Stimulated activated CD4-positive, alpha-beta T cell treated with anti-CD3 and anti-CD28 coated beads, Interleukin-2, amount 100 ng/mL, for 48 hours (primary cell): ENCODE results near the gene SLC16A11.
"Not testable (repeated sequence)": the region's sequence is repeated elsewhere in the genome, so short reads cannot be mapped to it uniquely, and the experiment has no call there.

Experiments used
- DNase-seq, 2 donors: peaks; one replicate each; pipeline ENCODE4 v3.0.0-alpha.2; 2020

SLC16A11 gene, protein sequence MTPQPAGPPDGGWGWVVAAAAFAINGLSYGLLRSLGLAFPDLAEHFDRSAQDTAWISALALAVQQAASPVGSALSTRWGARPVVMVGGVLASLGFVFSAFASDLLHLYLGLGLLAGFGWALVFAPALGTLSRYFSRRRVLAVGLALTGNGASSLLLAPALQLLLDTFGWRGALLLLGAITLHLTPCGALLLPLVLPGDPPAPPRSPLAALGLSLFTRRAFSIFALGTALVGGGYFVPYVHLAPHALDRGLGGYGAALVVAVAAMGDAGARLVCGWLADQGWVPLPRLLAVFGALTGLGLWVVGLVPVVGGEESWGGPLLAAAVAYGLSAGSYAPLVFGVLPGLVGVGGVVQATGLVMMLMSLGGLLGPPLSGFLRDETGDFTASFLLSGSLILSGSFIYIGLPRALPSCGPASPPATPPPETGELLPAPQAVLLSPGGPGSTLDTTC

GRCh38 chr17:7043497-7044198 lies at the start of gene SLC16A11:
Gene SLC16A11, minus strand, starts transcription at chr17:7044092. Its CDS starts 579 bp downstream, at chr17:7043513.
- peak in 1 of 2 donors; percentile 20 for DNase-seq

GRCh38 chr17:7091311-7092005 lies 47.6 kb upstream of the SLC16A11 start:
- not testable (repeated sequence) for DNase-seq

GRCh38 chr17:7089570-7089969 lies 45.7 kb upstream of the SLC16A11 start:
- not testable (repeated sequence) for DNase-seq

DNA sequence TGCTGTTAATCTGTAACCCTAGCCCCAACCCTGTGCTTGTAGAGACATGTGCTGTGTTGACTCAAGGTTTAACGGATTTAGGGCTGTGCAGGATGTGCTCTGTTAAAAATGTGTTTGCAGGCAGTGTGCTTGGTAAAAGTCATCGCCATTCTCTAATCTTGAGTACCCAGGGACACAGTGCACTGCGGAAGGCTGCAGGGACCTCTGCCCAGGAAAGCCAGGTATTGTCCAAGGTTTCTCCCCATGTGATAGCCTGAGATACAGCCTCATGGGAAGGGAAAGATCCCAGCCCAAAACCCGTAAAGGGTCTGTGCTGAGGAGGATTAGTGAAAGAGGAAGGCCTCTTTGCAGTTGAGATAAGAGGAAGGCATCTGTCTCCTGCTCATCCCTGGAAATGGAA lies 44.5 kb upstream of the SLC16A11 start:
- DNase-seq, result not testable (repeated sequence)

GRCh38 chr17:7084088-7084487 lies 40.2 kb upstream of the SLC16A11 start:
- DNase-seq, result no peak

DNA sequence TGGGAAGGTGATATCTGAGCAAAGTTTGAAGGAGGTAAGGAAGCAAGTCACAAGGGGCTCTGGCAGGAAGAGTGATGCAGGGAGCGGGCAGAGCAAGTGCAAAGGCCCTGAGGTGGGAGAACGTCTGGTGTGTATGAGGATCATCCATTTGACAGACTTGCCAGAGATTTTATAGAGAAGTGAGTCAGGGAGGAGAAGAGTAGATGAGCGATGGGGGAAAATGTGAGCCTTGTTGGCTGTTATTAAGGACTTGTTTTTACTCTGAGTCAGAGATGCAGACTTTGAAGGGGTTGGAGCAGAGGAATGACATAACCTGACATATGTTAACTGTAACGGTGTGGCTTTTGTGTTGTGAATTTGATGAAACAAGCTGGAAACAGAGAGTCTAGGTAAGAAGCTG lies 39.7 kb upstream of the SLC16A11 start:
- DNase-seq, result no peak

DNA sequence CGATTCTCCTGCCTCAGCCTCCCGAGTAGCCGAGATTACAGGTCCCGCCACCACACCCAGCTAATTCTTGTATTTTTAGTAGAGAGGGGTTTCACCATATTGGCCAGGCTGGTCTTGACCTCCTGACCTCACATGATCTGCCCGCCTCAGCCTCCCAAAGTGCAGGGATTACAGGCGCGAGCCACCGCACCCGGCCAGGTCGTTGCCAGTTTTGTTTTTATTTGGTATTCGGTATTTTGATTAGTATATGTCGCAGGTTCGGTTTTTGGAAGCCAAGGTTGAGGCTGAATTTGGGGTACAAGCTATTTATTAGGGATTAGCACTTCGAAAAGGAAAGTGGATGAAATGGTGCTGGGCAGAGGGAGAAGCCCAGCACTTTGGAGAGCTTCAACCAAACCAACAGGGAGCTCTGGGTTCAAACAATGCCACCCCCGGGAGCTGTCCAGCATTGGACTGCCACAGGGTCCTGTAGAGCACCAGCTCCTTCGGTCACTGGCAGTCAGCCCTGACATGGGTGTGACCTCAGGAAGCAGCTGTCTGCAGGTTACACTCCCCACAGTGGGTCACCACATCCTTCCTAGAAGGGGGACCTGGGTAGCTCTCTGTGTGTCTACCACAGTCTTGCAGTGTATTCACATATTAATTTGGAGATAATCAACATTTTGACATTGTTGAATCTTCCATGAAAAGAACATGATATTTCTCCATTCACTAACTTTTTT lies 37.6 kb upstream of the SLC16A11 start:
- no peak for DNase-seq

- DNase-seq, result no peak
Observed at GRCh38 chr17:7080456-7081041, 36.7 kb upstream of the SLC16A11 start.

- DNase-seq, result no peak
Observed at GRCh38 chr17:7079581-7080455, 35.9 kb upstream of the SLC16A11 start, which contains the start of gene CLEC10A. Gene CLEC10A, minus strand, starts transcription at chr17:7080251. Its CDS starts 1,439 bp downstream, at chr17:7078812.

GRCh38 chr17:7078711-7079110 lies 34.8 kb upstream of the SLC16A11 start:
- DNase-seq, result no peak

DNA sequence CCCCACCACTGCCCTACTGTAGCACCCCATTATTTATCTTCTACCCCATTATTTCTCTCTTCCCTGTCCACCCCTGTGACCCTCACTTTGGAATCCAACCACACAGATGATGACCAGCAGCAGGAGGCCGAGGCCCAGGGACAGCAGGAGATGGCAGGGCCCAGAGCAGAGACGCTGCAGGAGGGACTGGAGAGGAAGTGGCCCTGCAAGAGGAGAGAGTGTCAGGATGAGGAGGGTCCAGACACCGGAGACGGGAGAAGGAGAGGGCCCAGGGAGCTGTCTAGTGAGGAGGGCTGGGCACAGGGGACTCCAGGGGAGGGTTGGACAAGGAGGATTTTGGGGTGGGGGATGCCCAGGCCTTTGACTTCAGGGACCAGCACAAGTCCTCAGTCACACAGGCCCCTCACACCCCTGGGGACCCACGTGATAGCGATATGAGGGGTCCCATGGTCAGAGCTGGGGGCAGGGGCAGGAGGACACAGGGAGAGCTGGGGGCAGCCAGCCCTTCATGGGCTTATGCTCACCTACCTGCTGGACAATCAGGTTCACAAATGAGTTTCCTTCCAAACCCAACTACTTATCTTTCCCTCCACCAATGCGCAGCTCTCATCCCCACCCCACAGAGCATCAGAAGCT lies 34.1 kb upstream of the SLC16A11 start:
- DNase-seq, result no peak

- no peak for DNase-seq
Observed at GRCh38 chr17:7074931-7075330, 31.0 kb upstream of the SLC16A11 start.

DNA sequence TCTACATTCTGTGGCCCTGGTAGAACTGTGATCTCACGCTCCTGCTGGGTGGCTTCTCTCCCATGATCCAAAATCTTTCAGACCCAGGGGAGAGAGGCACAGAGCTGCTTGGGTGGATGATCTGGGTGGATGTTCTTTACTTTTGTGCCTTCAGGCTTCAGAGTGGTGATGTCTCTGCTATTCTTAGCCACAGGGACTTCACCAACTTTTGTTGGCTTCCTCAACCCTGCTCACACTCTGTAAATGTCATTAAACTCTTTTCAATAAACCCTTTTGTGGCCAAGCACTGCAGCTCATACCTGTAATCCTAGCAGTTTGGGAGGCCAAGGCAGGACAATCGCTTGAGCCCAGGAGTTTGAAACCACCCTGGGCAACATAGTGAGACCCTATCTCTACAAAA lies 28.5 kb upstream of the SLC16A11 start:
- no peak for DNase-seq

DNA sequence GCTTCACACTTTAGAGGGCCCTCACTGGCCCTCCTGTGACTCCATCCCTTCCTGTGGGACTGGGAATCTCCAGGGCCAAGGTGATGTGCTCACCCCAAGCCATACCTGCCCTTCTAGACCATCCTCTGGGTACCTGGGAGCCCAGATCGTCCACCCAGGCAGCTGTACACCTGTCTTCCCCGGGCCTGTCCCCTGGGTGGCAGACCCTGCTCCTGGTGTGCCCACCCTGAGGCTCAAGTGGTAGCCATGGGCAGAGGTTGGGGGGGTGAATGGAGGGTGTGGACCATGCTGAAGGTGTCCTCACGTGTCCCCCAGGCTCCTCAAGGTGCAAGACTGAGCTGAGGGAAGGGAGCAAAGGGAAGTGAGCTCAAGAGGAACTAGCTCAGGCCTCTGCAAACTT lies 26.8 kb upstream of the SLC16A11 start:
- DNase-seq, result no peak

DNA sequence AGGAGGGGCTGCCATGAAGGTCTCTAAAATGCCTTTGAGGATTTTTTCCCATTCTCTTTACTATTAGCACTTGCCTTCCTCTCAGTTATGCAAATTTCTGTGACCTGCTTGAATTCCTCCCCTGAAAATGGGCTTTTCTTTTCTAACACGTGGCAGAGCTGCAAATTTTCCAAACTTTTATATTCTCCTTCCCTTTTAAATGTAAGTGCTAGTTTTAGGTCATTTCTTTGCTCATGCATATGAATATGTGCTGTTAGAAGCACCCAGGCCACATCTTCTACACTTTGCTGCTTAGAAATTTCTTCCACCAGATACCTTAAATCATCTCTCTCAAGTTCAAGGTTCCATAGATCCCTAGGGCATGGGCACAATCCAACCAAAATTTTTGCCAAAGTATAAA lies 24.4 kb upstream of the SLC16A11 start:
- DNase-seq, result no peak

DNA sequence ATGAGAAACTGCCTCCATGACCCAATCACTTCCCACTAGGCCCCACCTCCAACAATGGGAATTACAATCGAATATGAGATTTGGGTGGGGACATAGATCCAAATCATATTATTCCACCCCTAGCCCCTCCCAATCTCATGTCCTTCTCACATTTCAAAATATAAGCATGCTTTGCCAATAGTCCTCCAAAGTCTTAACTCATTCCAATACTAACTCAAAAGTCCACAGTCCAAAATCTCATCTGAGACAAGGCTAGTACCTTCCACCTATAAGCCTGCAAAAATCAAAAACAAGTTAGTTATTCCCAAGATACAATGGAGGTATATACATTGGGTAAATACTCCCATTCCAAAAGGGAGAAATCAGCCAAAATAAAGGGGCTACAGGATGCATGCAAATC lies 23.3 kb upstream of the SLC16A11 start:
- no peak for DNase-seq

DNA sequence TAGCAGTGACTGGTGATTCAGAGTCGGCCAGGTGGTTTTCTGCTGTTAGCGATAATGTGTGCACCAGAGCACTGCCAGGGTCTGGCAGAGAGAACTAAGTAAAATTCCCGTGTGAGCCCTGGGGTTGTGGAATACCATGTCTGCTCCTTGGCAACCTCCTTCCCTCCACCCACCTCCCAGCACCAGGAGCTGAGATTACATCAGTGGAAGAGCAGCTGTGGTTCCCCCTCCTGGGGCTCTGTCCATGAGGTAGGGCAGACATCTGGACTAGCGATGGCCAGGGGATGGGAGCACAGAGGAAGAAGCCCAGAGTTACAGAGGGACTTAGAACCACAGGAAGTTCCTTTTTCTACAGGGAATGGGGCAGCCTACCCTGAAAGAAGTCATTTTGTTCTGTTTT lies 20.4 kb upstream of the SLC16A11 start:
- no peak for DNase-seq

GRCh38 chr17:7063518-7064094 lies 19.7 kb upstream of the SLC16A11 start:
- no peak for DNase-seq

GRCh38 chr17:7060165-7060891 lies 16.4 kb upstream of the SLC16A11 start:
- DNase-seq, result peak; percentile 38 to 41
